ENCODE data around the gene RPP25L.

The RPP25L gene

DNA sequence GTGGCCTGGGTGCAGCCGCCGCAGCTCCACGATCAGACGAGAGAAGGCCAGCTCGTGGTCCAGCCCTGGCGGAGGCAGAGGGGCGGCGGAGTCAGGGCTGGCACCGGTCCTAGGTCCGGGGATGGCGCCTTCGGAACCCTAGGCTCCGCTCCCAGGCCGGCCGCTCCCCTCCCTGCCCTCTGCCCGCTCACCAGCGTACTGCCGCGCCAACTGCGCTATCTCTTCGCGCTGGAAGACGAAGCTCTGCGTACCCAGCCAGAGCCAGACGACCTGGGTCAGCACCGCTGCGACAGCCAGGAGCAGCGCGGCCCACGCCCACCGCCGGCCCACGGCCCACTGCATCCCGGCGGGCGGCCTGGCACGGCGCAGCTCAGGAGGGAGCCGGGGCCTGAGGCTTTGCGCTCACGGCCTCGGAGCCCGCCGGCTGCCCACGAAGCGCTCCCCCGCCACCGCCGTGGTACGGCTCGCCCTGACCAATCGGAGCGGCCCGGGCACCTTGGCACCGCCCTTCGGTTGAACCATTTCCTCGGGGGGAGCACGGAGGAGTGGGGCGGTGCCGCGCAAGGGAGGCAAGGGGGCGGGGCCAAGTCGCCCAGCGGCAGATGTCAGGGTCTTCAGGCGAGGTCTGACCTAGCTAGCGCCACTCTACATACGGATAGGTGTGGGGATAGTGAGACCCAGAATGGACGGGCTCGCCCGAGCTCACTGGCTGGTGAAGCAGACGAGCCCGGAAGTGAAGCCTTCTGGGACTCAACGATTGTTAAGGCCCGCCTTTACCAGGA lies 25.6 kb upstream of the RPP25L start, which contains the start of gene SIGMAR1:
Gene SIGMAR1, minus strand, starts transcription at position 432 of the 782 bp plus-strand sequence. Its CDS starts 90 bp downstream, at position 342.
- DNase-seq, result peak; percentile 98

GRCh38 chr9:34636791-34637355 lies 25.0 kb upstream of the RPP25L start:
- DNase-seq, result no peak

DNA sequence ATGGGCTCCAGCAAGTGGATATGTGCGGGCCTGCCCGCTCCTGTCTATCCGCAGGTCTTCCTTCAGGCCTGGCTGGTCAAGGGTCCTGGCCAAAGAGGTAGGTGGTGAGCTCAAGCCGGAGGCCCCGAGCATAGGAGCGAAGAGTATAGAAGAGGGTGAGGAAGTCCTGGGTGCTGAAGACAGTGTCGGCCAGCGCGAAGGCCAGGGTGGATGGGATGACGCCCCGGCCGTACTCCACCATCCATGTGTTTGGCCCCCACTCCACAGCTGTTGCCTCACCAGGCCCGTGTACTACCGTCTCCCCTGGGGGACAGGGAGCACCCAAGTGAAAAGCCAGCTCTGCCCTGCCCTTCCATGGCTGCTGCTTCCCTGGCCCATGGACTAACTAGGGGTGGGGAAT lies 23.7 kb upstream of the RPP25L start:
- DNase-seq, result no peak

- DNase-seq, result no peak
These were observed 22.8 kb upstream of the RPP25L start for GRCh38 chr9:34634551-34635248.

DNA sequence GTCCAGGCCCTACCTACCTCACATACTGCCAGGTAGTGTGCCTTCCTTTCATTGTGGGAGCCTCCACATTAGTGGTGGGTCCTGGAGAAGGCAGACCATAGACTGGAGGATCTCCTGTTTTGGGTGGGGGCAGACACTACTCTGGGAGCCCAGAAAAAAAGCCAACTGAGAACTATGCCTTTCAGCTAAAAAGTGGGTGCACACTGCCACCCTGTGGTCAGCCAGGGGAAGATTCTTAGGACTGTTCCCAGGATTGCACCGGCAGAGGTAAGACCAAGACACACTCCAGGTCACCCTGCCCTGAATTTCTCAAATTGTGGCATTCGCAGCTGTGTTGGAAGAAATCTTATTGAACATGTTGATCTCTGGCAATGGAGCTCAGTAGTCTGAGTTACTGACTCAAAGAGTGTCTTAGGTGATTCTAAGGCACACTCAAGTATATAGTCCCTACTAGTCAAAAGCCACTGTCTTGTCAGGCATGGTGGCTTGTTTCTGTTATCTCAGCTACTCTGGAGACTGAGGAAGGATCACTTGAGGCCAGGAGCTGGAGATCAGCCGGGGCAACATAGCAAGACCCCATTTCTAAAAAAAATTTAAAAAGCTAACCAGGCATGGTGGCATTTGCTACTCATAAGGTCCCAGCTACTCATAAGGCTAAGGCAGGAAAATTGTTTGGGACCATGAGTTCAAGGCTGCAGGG lies 22.1 kb upstream of the RPP25L start:
- peak; percentile 83 for DNase-seq

DNA sequence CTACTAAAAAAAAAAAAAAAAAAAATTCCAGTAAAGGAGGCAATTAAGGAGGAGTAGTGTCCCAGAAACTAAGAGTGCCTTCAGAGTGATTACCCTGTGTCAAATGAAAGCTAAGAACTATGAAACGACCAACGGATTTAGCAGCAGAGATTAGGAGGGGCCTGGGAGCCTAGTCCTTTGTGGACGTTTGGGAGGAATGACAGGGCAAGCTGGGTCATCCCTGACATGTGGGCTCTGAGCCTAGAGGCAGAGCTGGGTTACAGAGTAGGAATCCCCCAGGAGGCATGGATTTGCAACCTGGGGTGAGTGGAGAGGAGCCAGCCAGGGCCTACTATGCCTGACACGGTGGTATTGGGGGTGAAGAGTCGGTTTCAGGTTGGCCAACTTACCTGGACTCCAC lies 21.3 kb upstream of the RPP25L start:
- DNase-seq, result no peak

- DNase-seq, result no peak
These were observed 18.7 kb upstream of the RPP25L start for GRCh38 chr9:34630402-34631154.

DNA sequence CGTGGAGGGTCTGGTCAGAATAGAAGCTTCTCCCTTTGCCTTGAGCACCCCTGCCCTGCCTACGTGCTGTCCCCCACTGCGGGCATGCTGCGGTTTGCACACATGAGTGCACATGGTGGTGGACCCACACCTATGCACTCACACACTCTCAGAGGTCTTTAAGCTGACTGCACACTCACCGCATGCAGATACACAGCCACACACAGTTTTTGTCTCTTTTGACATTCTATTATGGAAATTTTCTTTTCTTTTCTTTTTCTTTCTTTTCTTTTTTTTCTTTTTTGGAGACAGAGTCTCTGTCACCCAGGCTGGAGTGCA lies 17.6 kb upstream of the RPP25L start:
- no peak for DNase-seq

GRCh38 chr9:34628656-34629490 lies 17.0 kb upstream of the RPP25L start, which contains the start of gene ARID3C:
Gene ARID3C (minus strand): TSS chr9:34629066. CDS start chr9:34628014, 1,052 bp downstream.
- DNase-seq, result peak; percentile 47

DNA sequence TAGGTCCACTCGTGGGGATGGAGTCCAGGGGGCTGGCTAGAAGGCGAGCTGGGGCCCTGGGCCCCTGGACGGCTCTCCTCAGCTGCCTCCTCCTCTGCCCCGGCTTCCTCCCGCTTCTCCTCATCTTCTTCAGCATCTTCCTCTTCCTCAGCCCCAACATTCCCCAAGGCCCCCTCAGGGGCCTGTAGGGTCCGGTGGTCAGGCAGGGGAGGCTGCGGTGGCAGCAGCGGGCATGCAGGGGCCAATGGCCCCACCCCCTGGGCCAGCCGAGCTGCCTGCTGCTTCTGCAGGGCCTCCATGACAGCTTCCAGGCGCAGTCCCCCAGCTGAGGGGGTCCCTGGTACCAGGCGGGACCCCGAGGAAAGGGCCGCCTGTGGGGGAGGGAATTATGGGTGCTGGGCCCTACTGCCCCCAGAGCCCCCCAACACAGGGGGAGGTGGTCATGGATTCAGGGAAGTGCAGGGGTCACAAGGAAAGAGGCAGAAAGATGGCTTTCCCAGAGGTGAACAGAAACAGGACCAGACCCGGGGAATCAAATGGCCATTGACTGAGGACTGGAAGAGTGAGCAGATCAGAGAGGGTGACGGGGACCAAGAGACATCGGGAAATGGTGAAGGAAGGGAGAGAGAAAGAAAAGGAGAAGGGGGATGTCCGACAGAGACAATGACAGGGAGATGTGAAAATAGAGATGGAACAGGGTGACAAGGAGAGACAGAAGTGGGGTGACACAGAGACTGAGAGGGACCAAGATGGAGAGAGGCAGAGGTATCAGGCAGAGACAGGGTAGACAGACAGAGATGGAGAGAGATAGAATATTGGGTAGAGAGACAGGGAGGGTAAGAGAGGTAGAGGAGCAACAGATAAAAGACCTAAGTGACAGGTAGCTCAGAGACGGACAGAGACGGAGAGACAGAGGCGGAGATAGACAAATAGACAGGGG lies 16.1 kb upstream of the RPP25L start:
- DNase-seq, result no peak

DNA sequence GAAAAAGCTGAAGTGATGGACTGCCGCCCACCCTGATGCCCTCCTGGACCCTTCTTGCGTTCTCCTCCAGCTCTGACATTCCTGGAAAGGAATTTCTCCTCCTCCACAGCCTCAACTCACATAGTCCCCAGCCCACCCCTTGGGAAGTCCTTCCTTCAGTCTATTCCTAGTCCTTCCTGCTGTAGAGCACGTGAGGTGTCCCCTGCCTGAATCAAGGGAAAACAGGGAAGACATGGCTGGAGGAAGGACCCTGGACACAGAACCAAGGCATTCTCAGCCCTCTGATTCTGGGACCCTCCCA lies 13.2 kb upstream of the RPP25L start:
- no peak for DNase-seq

GRCh38 chr9:34624475-34625185 lies 12.7 kb upstream of the RPP25L start:
- peak; percentile 54 for DNase-seq

GRCh38 chr9:34623374-34624235 lies 11.7 kb upstream of the RPP25L start:
- peak; percentile 35 for DNase-seq

- DNase-seq, result peak; percentile 97
These were observed 8.4 kb upstream of the RPP25L start, which contains the start of gene DCTN3 for GRCh38 chr9:34620061-34620994. Gene DCTN3 (minus strand): TSS chr9:34620495. CDS start chr9:34620464, 31 bp downstream.

DNA sequence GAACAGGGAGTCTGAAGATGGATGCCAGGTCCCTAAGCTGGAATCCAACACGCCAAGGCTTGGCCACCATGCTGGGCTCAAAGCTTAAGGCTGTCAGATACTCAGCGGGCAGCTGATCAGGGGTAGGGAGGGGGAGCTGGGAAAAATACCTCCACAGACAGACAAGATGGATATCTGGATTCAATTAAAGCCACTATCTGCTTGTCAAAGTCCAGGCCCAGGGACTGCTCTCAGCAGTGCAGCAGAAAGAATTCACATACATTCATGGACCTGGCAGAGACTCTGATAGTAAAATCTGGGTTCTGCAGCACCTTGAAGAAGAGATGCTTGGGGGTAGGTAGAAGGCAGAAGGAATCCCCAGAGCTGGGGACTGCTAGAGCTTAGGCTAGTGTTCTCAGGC lies 3.2 kb upstream of the RPP25L start:
- no peak for DNase-seq

GRCh38 chr9:34612788-34613390 lies 992 bp upstream of the RPP25L start:
- DNase-seq, result peak; percentile 95

GRCh38 chr9:34611251-34611810 lies 566 bp downstream of the RPP25L start:
- DNase-seq, result no peak

All from eye (tissue), 1 donor.